Smooth muscle cell (in vitro differentiated cells): ENCODE results near the gene SCN3B. TPM values are rescaled to one million over a fixed set of nuclear protein-coding genes. Genes with fewer than 3 reads are reported as not detected.

ENCODE experiments used
- DNase-seq: peaks from one replicate; lab custom pipeline; 2025; ENCODE audit not compliant: unreplicated experiment; lab: John Stamatoyannopoulos, UW
- H2AFZ ChIP-seq: fragments of 200-600 bp; sonication (generic); 2 replicates; pipeline ENCODE4 v1.6.0; 2016; ENCODE audit warnings: antibody characterized with exemption, low read depth, mild to moderate bottlenecking
- H3F3A ChIP-seq: fragments of 200-600 bp; sonication (generic); 2 replicates; pipeline ENCODE4 v1.6.0; 2017; ENCODE audit warnings: antibody characterized with exemption, low read depth
- H3K27ac ChIP-seq: fragments of 200-600 bp; sonication (generic); 2 replicates; pipeline ENCODE4 v1.5.1; 2016; ENCODE audit warnings: low read depth, mild to moderate bottlenecking
- H3K27me3 ChIP-seq: fragments of 200-600 bp; sonication (generic); 2 replicates; pipeline ENCODE4 v1.6.1; 2016; ENCODE audit warnings: low read depth, mild to moderate bottlenecking
- H3K36me3 ChIP-seq: fragments of 200-600 bp; sonication (generic); 2 replicates; pipeline ENCODE4 v1.5.1; 2016; ENCODE audit warnings: low read depth
- H3K4me1 ChIP-seq: fragments of 200-600 bp; sonication (generic); 2 replicates; pipeline ENCODE4 v1.5.1; 2016; ENCODE audit warnings: low read depth
- H3K4me2 ChIP-seq: fragments of 200-600 bp; sonication (generic); 2 replicates; pipeline ENCODE4 v1.6.0; 2016; ENCODE audit warnings: mild to moderate bottlenecking
- H3K4me3 ChIP-seq: fragments of 200-600 bp; sonication (generic); 2 replicates; pipeline ENCODE4 v1.5.1; 2016; ENCODE audit warnings: mild to moderate bottlenecking
- H3K79me2 ChIP-seq: fragments of 200-600 bp; sonication (generic); 2 replicates; pipeline ENCODE4 v1.6.0; 2016; ENCODE audit warnings: low read depth, mild to moderate bottlenecking
- H3K9ac ChIP-seq: fragments of 200-600 bp; sonication (generic); 2 replicates; pipeline ENCODE4 v1.6.0; 2016; ENCODE audit warnings: low read depth
- H3K9me3 ChIP-seq: fragments of 200-600 bp; sonication (generic); replicated peaks from 2 replicates; pipeline ENCODE4 v1.5.1; 2016; ENCODE audit warnings: low read depth
- H4K20me1 ChIP-seq: fragments of 200-600 bp; sonication (generic); 2 replicates; pipeline ENCODE4 v1.6.0; 2016; ENCODE audit warnings: low read depth
- WGBS: methylation state at CpG from one replicate; pipeline ENCODE4 v1.1.7; 2016; ENCODE audit warnings: low lambda C conversion rate; 5-methylcytosine and 5-hydroxymethylcytosine counted together
- polyA plus RNA-seq: library from polyadenylated mRNA; unstranded; fragments of >200 nt; fragmentation: Nextera tagmentation; extraction: Ambion mirVana; gene quantifications from 2 replicates; pipeline ENCODE4 v1.2.1, GENCODE V29; 2016
- total RNA-seq: library from RNA; depleted of rRNA; stranded (reverse); fragments of >200 nt; gene quantifications from 2 replicates; pipeline ENCODE4 v1.2.3, GENCODE V29; 2014
- TF ChIP-seq, protein P1 (sequence below): fragments of 200-600 bp; sonication (generic); IDR thresholded peaks from 2 replicates; pipeline ENCODE4 v1.5.1; 2017; ENCODE audit warnings: borderline replicate concordance, mild to moderate bottlenecking, antibody characterized with exemption; ENCODE audit not compliant: insufficient read depth, poor library complexity, severe bottlenecking

The SCN3B gene
- total and polyA plus RNA-seq, 2 experiments from 2014 or later: under 0.01 to 0.23 TPM

DNA sequence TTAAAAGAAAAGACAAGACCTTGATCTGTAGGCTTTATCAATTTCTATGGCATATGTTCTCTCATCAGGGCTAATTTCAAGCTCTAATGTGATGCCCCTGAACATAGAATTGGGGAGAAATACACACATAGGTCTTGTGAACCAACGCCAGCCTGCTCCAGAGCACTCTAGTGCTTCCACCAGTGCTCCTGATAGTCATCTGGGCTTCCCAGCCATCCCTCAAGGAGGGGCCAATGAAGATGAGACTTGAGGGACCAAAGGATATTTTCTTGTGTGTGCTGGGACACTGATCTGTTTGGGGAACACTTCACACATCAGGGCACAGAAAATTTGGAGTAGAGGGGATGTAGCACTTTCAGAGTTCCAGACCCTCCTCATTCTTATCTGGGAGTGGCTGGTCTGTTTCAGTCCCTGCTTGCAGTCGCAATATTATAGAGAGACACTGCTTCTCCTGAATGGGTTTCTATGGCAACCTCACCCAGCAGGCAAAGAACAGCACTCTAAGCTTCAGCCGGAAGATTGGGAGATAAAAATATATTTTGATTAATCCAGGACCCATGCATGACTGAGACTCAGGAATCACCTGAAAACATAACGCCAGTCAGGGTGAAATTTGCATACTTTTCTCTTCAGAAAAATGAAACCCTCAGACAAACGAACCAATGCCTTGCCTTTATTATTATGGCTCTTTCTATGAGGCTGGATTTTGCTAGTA lies 28.4 kb upstream of the SCN3B start:
- Histone ChIP-seq H4K20me1 (no peaks in the 10 kb centered on the region), H3K27ac (no peak overlapping the region), H3F3A (no peaks in the 10 kb centered on the region), H3K4me3 (no peak overlapping the region), H3K79me2 (no peaks in the 10 kb centered on the region), H3K27me3 (peaks cover 19% of the 10 kb centered on the region), H3K36me3 (no peaks in the 10 kb centered on the region), H3K9ac (no peak overlapping the region), H3K4me1 (no peaks in the 10 kb centered on the region), H3K9me3 (no peaks in the 10 kb centered on the region), H2AFZ (no peak overlapping the region), H3K4me2 (no peak overlapping the region)
- TF ChIP-seq, protein P1, sequence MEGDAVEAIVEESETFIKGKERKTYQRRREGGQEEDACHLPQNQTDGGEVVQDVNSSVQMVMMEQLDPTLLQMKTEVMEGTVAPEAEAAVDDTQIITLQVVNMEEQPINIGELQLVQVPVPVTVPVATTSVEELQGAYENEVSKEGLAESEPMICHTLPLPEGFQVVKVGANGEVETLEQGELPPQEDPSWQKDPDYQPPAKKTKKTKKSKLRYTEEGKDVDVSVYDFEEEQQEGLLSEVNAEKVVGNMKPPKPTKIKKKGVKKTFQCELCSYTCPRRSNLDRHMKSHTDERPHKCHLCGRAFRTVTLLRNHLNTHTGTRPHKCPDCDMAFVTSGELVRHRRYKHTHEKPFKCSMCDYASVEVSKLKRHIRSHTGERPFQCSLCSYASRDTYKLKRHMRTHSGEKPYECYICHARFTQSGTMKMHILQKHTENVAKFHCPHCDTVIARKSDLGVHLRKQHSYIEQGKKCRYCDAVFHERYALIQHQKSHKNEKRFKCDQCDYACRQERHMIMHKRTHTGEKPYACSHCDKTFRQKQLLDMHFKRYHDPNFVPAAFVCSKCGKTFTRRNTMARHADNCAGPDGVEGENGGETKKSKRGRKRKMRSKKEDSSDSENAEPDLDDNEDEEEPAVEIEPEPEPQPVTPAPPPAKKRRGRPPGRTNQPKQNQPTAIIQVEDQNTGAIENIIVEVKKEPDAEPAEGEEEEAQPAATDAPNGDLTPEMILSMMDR: no peak
- WGBS: 86% methylated on average over 5 of the region's 5 CpGs
- no peak for DNase-seq

- H3K79me2 ChIP-seq: no peaks in the 10 kb centered on the region
- TF ChIP-seq, protein P1: no peak
- H3K9ac ChIP-seq: no peak overlapping the region
- H3K4me1 ChIP-seq: no peaks in the 10 kb centered on the region
- no peak for DNase-seq
- no peak overlapping the region for H3K4me2 ChIP-seq
- H3K4me3 ChIP-seq: no peak overlapping the region
- no peaks in the 10 kb centered on the region for H4K20me1 ChIP-seq
- H3K27me3 ChIP-seq: peaks cover 11% of the 10 kb centered on the region
- H3K9me3 ChIP-seq: no peaks in the 10 kb centered on the region
- 88% methylated on average over 2 of the region's 2 CpGs for WGBS
- H2AFZ ChIP-seq: no peak overlapping the region
- no peaks in the 10 kb centered on the region for H3F3A ChIP-seq
- H3K27ac ChIP-seq: no peak overlapping the region
- no peaks in the 10 kb centered on the region for H3K36me3 ChIP-seq
These were observed 26.6 kb upstream of the SCN3B start for GRCh38 chr11:123681030-123681429.

DNA sequence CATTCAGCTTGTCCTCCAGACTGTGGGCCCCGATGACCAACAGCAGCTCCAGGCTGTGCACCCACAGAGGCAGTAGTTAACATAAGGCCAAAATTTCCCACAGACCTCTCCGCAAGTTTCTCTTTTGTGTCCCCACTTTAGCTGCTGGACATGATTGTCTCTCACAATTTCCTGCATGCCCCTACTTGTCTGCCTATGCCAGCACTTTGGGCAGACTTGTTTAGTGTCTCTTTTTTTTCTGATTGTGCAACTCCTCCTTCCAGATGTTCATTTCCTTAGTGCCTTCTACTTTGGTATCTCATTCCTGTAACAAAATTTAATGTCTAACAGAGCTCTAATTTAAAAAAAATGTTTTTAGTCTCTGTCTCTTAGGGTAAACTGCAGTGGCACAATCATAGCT lies 23.8 kb upstream of the SCN3B start:
- Histone ChIP-seq H4K20me1 (no peaks in the 10 kb centered on the region), H3K27me3 (peaks cover 11% of the 10 kb centered on the region), H3K4me2 (no peak overlapping the region), H3F3A (no peaks in the 10 kb centered on the region), H3K36me3 (no peaks in the 10 kb centered on the region), H3K9me3 (no peaks in the 10 kb centered on the region), H3K9ac (no peak overlapping the region), H3K79me2 (no peaks in the 10 kb centered on the region), H2AFZ (no peak overlapping the region), H3K27ac (no peak overlapping the region), H3K4me1 (no peaks in the 10 kb centered on the region), H3K4me3 (no peak overlapping the region)
- TF ChIP-seq, protein P1: no peak
- DNase-seq: no peak
- WGBS: 85% methylated on average over 2 of the region's 2 CpGs

- H3K79me2 ChIP-seq: no peaks in the 10 kb centered on the region
- 64% methylated on average over 2 of the region's 2 CpGs for WGBS
- no peaks in the 10 kb centered on the region for H4K20me1 ChIP-seq
- no peak overlapping the region for H3K9ac ChIP-seq
- H3K27ac ChIP-seq: no peak overlapping the region
- no peak for DNase-seq
- H3K36me3 ChIP-seq: no peaks in the 10 kb centered on the region
- no peaks in the 10 kb centered on the region for H3F3A ChIP-seq
- no peaks in the 10 kb centered on the region for H3K9me3 ChIP-seq
- H3K4me2 ChIP-seq: no peak overlapping the region
- TF ChIP-seq, protein P1: no peak
- H3K4me3 ChIP-seq: no peak overlapping the region
- H3K4me1 ChIP-seq: no peaks in the 10 kb centered on the region
- peaks cover 11% of the 10 kb centered on the region for H3K27me3 ChIP-seq
- H2AFZ ChIP-seq: no peak overlapping the region
These were observed 23.1 kb upstream of the SCN3B start for GRCh38 chr11:123677510-123677909.
